B cell (primary cell): ENCODE data around the gene TCF7L1.

Experiments
- EZH2 ChIP-seq: IDR thresholded peaks from 2 replicates; pipeline ENCODE4 v1.6.1; 2012; ENCODE audit warnings: borderline replicate concordance, low read depth, mild to moderate bottlenecking, moderate library complexity, low read length; ENCODE audit not compliant: insufficient read depth, poor library complexity, severe bottlenecking
- TF ChIP-seq, protein P1 (sequence below): fragments of 200-600 bp; IDR thresholded peaks from one replicate; pipeline ENCODE4 v1.8.0; 2022; ENCODE audit warnings: antibody characterized with exemption, mild to moderate bottlenecking

- TF ChIP-seq, protein P1, sequence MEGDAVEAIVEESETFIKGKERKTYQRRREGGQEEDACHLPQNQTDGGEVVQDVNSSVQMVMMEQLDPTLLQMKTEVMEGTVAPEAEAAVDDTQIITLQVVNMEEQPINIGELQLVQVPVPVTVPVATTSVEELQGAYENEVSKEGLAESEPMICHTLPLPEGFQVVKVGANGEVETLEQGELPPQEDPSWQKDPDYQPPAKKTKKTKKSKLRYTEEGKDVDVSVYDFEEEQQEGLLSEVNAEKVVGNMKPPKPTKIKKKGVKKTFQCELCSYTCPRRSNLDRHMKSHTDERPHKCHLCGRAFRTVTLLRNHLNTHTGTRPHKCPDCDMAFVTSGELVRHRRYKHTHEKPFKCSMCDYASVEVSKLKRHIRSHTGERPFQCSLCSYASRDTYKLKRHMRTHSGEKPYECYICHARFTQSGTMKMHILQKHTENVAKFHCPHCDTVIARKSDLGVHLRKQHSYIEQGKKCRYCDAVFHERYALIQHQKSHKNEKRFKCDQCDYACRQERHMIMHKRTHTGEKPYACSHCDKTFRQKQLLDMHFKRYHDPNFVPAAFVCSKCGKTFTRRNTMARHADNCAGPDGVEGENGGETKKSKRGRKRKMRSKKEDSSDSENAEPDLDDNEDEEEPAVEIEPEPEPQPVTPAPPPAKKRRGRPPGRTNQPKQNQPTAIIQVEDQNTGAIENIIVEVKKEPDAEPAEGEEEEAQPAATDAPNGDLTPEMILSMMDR, result no peak
- no peak for TF ChIP-seq EZH2
These were observed 136.8 kb downstream of the TCF7L1 start for GRCh38 chr2:85269959-85270358.
